WI38 (cell line): ENCODE results near the gene RYR3.

Experiments used
- H3K4me3 ChIP-seq: 2 replicates; pipeline ENCODE4 v1.5.1; 2011; ENCODE audit warnings: low read depth, mild to moderate bottlenecking, control low read depth, low read length
- TF ChIP-seq, protein P1 (sequence below): IDR thresholded peaks from 2 replicates; pipeline ENCODE4 v1.5.1; 2012; ENCODE audit warnings: low read depth, mild to moderate bottlenecking, control low read depth, low read length

Gene RYR3

GRCh38 chr15:33492434-33493052, 181.8 kb downstream of the RYR3 start:
- H3K4me3 ChIP-seq, result no peak overlapping the region
- TF ChIP-seq, protein P1, sequence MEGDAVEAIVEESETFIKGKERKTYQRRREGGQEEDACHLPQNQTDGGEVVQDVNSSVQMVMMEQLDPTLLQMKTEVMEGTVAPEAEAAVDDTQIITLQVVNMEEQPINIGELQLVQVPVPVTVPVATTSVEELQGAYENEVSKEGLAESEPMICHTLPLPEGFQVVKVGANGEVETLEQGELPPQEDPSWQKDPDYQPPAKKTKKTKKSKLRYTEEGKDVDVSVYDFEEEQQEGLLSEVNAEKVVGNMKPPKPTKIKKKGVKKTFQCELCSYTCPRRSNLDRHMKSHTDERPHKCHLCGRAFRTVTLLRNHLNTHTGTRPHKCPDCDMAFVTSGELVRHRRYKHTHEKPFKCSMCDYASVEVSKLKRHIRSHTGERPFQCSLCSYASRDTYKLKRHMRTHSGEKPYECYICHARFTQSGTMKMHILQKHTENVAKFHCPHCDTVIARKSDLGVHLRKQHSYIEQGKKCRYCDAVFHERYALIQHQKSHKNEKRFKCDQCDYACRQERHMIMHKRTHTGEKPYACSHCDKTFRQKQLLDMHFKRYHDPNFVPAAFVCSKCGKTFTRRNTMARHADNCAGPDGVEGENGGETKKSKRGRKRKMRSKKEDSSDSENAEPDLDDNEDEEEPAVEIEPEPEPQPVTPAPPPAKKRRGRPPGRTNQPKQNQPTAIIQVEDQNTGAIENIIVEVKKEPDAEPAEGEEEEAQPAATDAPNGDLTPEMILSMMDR, result no peak

GRCh38 chr15:33494306-33494705, 183.5 kb downstream of the RYR3 start:
- H3K4me3 ChIP-seq, result no peak overlapping the region
- TF ChIP-seq, protein P1, result no peak

GRCh38 chr15:33500432-33501195, 189.8 kb downstream of the RYR3 start:
- H3K4me3 ChIP-seq, result no peak overlapping the region
- TF ChIP-seq, protein P1, result no peak

DNA sequence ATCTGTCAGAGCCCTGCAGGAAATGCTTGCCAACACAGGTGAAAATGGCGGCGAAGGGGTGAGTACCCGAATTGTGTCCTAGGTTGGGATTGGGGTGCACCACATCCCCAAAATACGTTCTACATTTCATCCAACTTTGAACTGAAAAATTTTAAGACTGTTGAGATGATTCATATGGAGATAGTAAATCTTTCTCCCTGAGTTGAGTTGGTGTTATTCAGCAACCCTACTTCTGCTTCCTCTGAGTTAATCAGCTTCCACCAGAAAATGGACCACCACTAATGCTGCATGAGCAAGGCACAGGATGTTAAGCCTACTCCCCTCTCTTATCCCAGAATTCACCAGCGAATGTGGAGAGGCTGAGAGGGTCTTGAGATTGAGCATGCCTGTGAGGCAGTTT, 192.9 kb downstream of the RYR3 start:
- H3K4me3 ChIP-seq, result no peak overlapping the region
- TF ChIP-seq, protein P1, result no peak

DNA sequence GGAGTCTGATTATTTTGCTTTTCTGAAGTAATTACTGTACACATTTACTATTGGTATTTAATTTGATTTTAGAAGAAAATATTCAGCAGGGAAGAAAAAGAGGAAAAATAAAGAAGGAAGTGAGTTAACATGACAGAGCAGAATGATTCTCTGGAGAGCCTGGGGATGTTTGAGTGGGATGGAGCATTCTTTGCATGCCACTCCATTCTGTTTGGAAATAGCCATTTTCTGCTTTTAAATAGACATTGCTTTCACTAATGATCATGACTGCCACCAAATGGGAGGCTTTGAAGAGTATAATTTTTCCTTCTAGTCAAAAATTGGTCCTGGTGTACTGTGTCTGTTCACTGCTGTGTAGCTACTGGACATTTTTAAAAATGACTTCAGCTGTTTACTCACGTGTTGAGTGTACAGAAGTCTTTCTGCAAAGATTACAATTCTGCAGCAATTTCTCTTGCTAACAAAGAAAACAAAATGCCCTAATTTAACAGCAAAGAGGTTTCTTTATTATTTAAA, 196.1 kb downstream of the RYR3 start:
- H3K4me3 ChIP-seq, result no peak overlapping the region
- TF ChIP-seq, protein P1, result no peak

DNA sequence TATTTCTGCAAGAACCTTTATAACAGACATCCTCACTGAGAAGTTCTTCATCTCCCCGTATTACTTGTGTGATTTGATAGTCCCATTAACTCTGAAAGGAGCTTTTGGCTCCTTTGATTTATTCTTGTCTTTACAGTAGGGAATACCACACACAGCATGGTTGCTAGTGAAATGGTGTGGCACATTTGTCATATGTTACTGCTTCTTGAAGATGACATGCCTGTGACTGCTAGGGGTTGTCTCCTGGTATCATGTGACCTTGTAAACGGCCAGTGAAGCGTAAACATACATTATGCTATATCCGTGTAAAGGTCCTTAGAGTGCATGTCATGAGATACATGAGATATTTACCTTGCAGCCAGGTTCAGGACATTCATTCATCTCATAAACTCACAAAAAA, 197.9 kb downstream of the RYR3 start:
- TF ChIP-seq, protein P1, result no peak

DNA sequence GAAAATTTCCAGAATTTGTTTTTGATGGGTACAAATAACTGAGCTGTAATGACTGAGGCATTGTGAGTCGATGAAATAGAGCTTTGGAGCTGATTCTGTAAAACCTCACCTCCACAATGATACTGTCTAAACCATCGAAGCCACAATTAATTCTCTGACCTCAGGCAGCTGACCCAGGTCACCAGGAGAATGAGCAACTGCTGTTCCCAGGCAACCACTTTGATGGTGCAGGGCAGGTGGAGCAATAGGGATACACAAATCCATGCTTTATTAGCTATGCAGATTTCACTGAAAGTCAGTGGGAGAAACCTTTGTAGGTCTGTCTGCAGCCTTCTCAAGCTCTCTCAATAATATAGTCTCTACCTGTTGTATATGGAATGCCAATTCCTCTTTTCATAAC, 204.4 kb downstream of the RYR3 start:
- TF ChIP-seq, protein P1, result no peak
- H3K4me3 ChIP-seq, result no peak overlapping the region

More for the DNA sequence above, 197.9 kb downstream of the RYR3 start:
- H3K4me3 ChIP-seq, result no peak overlapping the region
